HG02642 (cell line): ENCODE data around the gene PGAP3.
"Not testable (repeated sequence)": the region's sequence is repeated elsewhere in the genome, so short reads cannot be mapped to it uniquely, and the experiment has no call there.

Experiments
- ATAC-seq: cut with Tn5 transposase; IDR thresholded peaks from one replicate; pipeline ENCODE4 v1.9.1; 2021; ENCODE audit warnings: mild to moderate bottlenecking; ENCODE audit not compliant: unreplicated experiment, poor library complexity

PGAP3 gene

GRCh38 chr17:39716073-39716818 lies 28.4 kb upstream of the PGAP3 start:
- no peak for ATAC-seq

- no peak for ATAC-seq
Measured at GRCh38 chr17:39715375-39716072, 27.7 kb upstream of the PGAP3 start.

GRCh38 chr17:39714234-39714633 lies 26.4 kb upstream of the PGAP3 start:
- no peak for ATAC-seq

- no peak for ATAC-seq
Measured at GRCh38 chr17:39711851-39712250, 24.0 kb upstream of the PGAP3 start.

- not testable (repeated sequence) for ATAC-seq
Measured at GRCh38 chr17:39711071-39711470, 23.2 kb upstream of the PGAP3 start.

GRCh38 chr17:39709998-39710964 lies 22.4 kb upstream of the PGAP3 start:
- no peak for ATAC-seq

GRCh38 chr17:39709319-39709997 lies 21.6 kb upstream of the PGAP3 start:
- ATAC-seq = no peak

GRCh38 chr17:39706921-39707337 lies 19.1 kb upstream of the PGAP3 start:
- ATAC-seq = no peak

- no peak for ATAC-seq
Measured at GRCh38 chr17:39706383-39706782, 18.5 kb upstream of the PGAP3 start.

- ATAC-seq = no peak
Measured at GRCh38 chr17:39705786-39706348, 18.0 kb upstream of the PGAP3 start.

GRCh38 chr17:39704821-39705551 lies 17.1 kb upstream of the PGAP3 start:
- ATAC-seq = no peak

GRCh38 chr17:39703913-39704312 lies 16.1 kb upstream of the PGAP3 start:
- ATAC-seq = no peak

GRCh38 chr17:39702901-39703893 lies 15.3 kb upstream of the PGAP3 start:
- no peak for ATAC-seq

GRCh38 chr17:39701784-39702422 lies 14.0 kb upstream of the PGAP3 start:
- no peak for ATAC-seq

GRCh38 chr17:39701012-39701783 lies 13.3 kb upstream of the PGAP3 start:
- no peak for ATAC-seq

GRCh38 chr17:39700148-39700987 lies 12.5 kb upstream of the PGAP3 start:
- ATAC-seq = no peak
